H1 (cell line): Measurements from ENCODE around the gene PPP2R5B.

Source experiments
- ATF2 ChIP-seq: IDR thresholded peaks from 2 replicates; pipeline ENCODE4 v1.6.1; 2012; ENCODE audit warnings: low read length, inconsistent platforms
- BRCA1 ChIP-seq: IDR thresholded peaks from 2 replicates; pipeline ENCODE4 v1.6.1; 2012; ENCODE audit warnings: low read depth, low read length, improper control_type of control experiment
- CTCF ChIP-seq, 3 experiments: IDR thresholded peaks; 1 replicate in 2 of 3; 2 replicates in 1 of 3; pipeline versions ENCODE4 v1.5.1 to v1.6.1; 2011; ENCODE audit warnings: low read length in 3 of 3, mild to moderate bottlenecking in 3 of 3, inconsistent platforms in 2 of 3, low read depth in 1 of 3, moderate library complexity in 1 of 3; ENCODE audit not compliant: insufficient read depth in 1 of 3; ENCODE audit errors: control extremely low read depth in 1 of 3
- EGR1 ChIP-seq: IDR thresholded peaks from 2 replicates; pipeline ENCODE4 v1.6.1; 2011; ENCODE audit warnings: low read depth, low read length, borderline replicate concordance
- EP300 ChIP-seq, 2 experiments: IDR thresholded peaks; 1 replicate in 1 of 2; 2 replicates in 1 of 2; pipeline ENCODE4 v1.6.1; 2011 to 2012; ENCODE audit warnings: low read depth in 2 of 2, low read length in 2 of 2, mild to moderate bottlenecking in 2 of 2, borderline replicate concordance in 1 of 2, inconsistent platforms in 1 of 2, moderate library complexity in 1 of 2
- EZH2 ChIP-seq: fragments of 200-600 bp; sonication (generic); IDR thresholded peaks from 2 replicates; pipeline ENCODE4 v1.7.1; 2012; ENCODE audit warnings: low read depth, mild to moderate bottlenecking, moderate library complexity, low read length, inconsistent platforms; ENCODE audit not compliant: severe bottlenecking
- MAFK ChIP-seq: IDR thresholded peaks from 2 replicates; pipeline ENCODE4 v1.6.1; 2012; ENCODE audit warnings: low read depth, mild to moderate bottlenecking, improper control_type of control experiment, low read length
- MAX ChIP-seq: IDR thresholded peaks from 2 replicates; pipeline ENCODE4 v1.6.1; 2012; ENCODE audit warnings: inconsistent platforms
- POLR2A ChIP-seq, 2 experiments: IDR thresholded peaks; 1 replicate in 1 of 2; 2 replicates in 1 of 2; pipeline ENCODE4 v1.6.1; 2011; ENCODE audit warnings: low read depth in 2 of 2, low read length in 2 of 2, mild to moderate bottlenecking in 2 of 2; ENCODE audit errors: control extremely low read depth in 1 of 2
- RAD21 ChIP-seq, 2 experiments: IDR thresholded peaks in 1 of 2; conservative IDR thresholded peaks in 1 of 2; 2 replicates each; pipeline ENCODE4 v1.6.1; 2011; ENCODE audit warnings: low read depth in 2 of 2, low read length in 2 of 2, improper control_type of control experiment in 1 of 2, inconsistent platforms in 1 of 2, mild to moderate bottlenecking in 1 of 2, moderate library complexity in 1 of 2
- SIX5 ChIP-seq: IDR thresholded peaks from 2 replicates; pipeline ENCODE4 v1.6.1; 2011; ENCODE audit warnings: mild to moderate bottlenecking, low read depth, low read length
- SUZ12 ChIP-seq: fragments of 200-600 bp; sonication (generic); IDR thresholded peaks from 2 replicates; pipeline ENCODE4 v1.6.1; 2012; ENCODE audit warnings: mild to moderate bottlenecking, inconsistent platforms, low read length, moderate library complexity, mixed read lengths
- ZNF274 ChIP-seq: IDR thresholded peaks from 2 replicates; pipeline ENCODE4 v1.7.0; 2012; ENCODE audit warnings: low read length, borderline replicate concordance; ENCODE audit errors: extremely low read depth

GRCh38 chr11:64898076-64898445, 26.4 kb upstream of the PPP2R5B start:
- no peak for TF ChIP-seq MAFK
- TF ChIP-seq ATF2 = no peak
- TF ChIP-seq EP300 (IDR thresholded peaks at IDR 0.05; ENCODE audit: borderline replicate concordance in 1 of 2, low read depth in 2 of 2, low read length in 2 of 2) = no peak
- TF ChIP-seq CTCF (IDR thresholded peaks at IDR 0.05; ENCODE audit: control extremely low read depth in 1 of 3, insufficient read depth in 1 of 3, low read depth in 1 of 3, low read length in 3 of 3) = no peak
- no peak for TF ChIP-seq MAX
- no peak for TF ChIP-seq POLR2A (IDR thresholded peaks at IDR 0.05; ENCODE audit: control extremely low read depth in 1 of 2, low read depth in 2 of 2, low read length in 2 of 2)
- TF ChIP-seq RAD21 (IDR thresholded peaks at IDR 0.05 in 1 of 2, conservative IDR thresholded peaks at IDR 0.05 in 1 of 2; ENCODE audit: low read depth in 2 of 2, low read length in 2 of 2) = no peak
- TF ChIP-seq EZH2 = no peak
- TF ChIP-seq EGR1 = no peak
- no peak for TF ChIP-seq ZNF274
- no peak for TF ChIP-seq SUZ12
- no peak for TF ChIP-seq BRCA1
- no peak for TF ChIP-seq SIX5
